ENCODE data around the gene SOX4. TPM values are rescaled to one million over a fixed set of nuclear protein-coding genes. Genes with fewer than 3 reads are reported as not detected.

The SOX4 gene
- total and polyA plus RNA-seq, 2 donors (not counting 1 experiment from before 2014, with no cell fraction given) = 3.5 to 5.0 TPM

DNA sequence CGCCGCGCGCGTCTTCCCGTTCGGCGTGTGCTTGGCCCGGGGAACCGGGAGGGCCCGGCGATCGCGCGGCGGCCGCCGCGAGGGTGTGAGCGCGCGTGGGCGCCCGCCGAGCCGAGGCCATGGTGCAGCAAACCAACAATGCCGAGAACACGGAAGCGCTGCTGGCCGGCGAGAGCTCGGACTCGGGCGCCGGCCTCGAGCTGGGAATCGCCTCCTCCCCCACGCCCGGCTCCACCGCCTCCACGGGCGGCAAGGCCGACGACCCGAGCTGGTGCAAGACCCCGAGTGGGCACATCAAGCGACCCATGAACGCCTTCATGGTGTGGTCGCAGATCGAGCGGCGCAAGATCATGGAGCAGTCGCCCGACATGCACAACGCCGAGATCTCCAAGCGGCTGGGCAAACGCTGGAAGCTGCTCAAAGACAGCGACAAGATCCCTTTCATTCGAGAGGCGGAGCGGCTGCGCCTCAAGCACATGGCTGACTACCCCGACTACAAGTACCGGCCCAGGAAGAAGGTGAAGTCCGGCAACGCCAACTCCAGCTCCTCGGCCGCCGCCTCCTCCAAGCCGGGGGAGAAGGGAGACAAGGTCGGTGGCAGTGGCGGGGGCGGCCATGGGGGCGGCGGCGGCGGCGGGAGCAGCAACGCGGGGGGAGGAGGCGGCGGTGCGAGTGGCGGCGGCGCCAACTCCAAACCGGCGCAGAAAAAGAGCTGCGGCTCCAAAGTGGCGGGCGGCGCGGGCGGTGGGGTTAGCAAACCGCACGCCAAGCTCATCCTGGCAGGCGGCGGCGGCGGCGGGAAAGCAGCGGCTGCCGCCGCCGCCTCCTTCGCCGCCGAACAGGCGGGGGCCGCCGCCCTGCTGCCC lies 1.1 kb downstream of the SOX4 start:
- no peaks in the 10 kb centered on the region for H3K9me3 ChIP-seq (ENCODE audit: control extremely low read depth in 1 of 3, control insufficient read depth in 2 of 3, insufficient read depth in 1 of 3, low read length in 2 of 3)
- no peaks in the 10 kb centered on the region for H3K9me3 Mint-ChIP-seq (ENCODE audit: insufficient read depth)
- peak overlapping the region; percentile 50 to 62 for H3K27ac ChIP-seq (ENCODE audit: low read length in 2 of 2)
- peaks cover 14% of the 10 kb centered on the region for H3K79me2 ChIP-seq (ENCODE audit: control insufficient read depth, insufficient read depth, low read length)
- peaks cover 27% of the 10 kb centered on the region for H3K4me1 Mint-ChIP-seq
- H4K20me1 ChIP-seq (ENCODE audit: control insufficient read depth, insufficient read depth, low read length, poor library complexity, severe bottlenecking) = no peaks in the 10 kb centered on the region
- no peaks in the 10 kb centered on the region for H3K36me3 ChIP-seq (replicated peaks in 1 of 2; ENCODE audit: control extremely low read depth in 1 of 2, control insufficient read depth in 1 of 2, extremely low read depth in 1 of 2, insufficient read depth in 2 of 2, low read length in 1 of 2)
- H2AFZ ChIP-seq (ENCODE audit: insufficient read depth, low read depth, low read length, poor library complexity, severe bottlenecking) = peak overlapping the region; percentile 91
- ChIA-PET CTCF (interaction anchor here (0.6 to 4.0 kb wide), 5 partner anchors 14 to 1251 kb away, joined by 3 to 48 read pairs (median 3); no protein-coding TSS in a partner anchor), POLR2A (no interaction called here)
- H3K27me3 Mint-ChIP-seq = peaks cover 13% of the 10 kb centered on the region
- H3K27ac Mint-ChIP-seq = peak overlapping the region; percentile 96
- H3K27me3 ChIP-seq (replicated peaks in 1 of 4; ENCODE audit: control extremely low read depth in 1 of 4, control insufficient read depth in 3 of 4, insufficient read depth in 4 of 4, low read length in 3 of 4) = peaks cover 0 to 14% (median 0%) of the 10 kb centered on the region in 4 experiments
- H3K4me3 ChIP-seq (ENCODE audit: control extremely low read depth in 1 of 5, extremely low read depth in 1 of 5, insufficient read depth in 1 of 5, low read depth in 2 of 5, low read length in 4 of 5) = peak overlapping the region; percentile 66 to 82 (median 71)
- peak overlapping the region; percentile 59 for H3K4me3 Mint-ChIP-seq
- H3K4me2 ChIP-seq (replicated peaks; ENCODE audit: low read depth, low read length, poor library complexity, severe bottlenecking) = peak overlapping the region; percentile 91
- peaks cover 30 to 38% of the 10 kb centered on the region in 2 donors for H3K4me1 ChIP-seq (ENCODE audit: control insufficient read depth in 2 of 2, insufficient read depth in 2 of 2, low read length in 2 of 2)
- H3K9ac ChIP-seq (ENCODE audit: low read length) = peak overlapping the region; percentile 79
- intact Hi-C loops (cut with micrococcal nuclease) = no loop called here
- under 1% methylated on average over 111 of the region's 112 CpGs for WGBS (ENCODE audit: insufficient coverage)
- TF ChIP-seq EZH2 (IDR thresholded peaks at IDR 0.05; ENCODE audit: borderline replicate concordance, insufficient read depth, low read depth, low read length, poor library complexity, severe bottlenecking) = no peak
- TF ChIP-seq, protein P1, sequence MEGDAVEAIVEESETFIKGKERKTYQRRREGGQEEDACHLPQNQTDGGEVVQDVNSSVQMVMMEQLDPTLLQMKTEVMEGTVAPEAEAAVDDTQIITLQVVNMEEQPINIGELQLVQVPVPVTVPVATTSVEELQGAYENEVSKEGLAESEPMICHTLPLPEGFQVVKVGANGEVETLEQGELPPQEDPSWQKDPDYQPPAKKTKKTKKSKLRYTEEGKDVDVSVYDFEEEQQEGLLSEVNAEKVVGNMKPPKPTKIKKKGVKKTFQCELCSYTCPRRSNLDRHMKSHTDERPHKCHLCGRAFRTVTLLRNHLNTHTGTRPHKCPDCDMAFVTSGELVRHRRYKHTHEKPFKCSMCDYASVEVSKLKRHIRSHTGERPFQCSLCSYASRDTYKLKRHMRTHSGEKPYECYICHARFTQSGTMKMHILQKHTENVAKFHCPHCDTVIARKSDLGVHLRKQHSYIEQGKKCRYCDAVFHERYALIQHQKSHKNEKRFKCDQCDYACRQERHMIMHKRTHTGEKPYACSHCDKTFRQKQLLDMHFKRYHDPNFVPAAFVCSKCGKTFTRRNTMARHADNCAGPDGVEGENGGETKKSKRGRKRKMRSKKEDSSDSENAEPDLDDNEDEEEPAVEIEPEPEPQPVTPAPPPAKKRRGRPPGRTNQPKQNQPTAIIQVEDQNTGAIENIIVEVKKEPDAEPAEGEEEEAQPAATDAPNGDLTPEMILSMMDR (IDR thresholded peaks at IDR 0.05) = no peak
- ATAC-seq (ENCODE audit: low read depth) (peak; percentile 5), DNase-seq (peak; percentile 69)

Data from B cell (primary cell).